ENCODE measurements around the gene TMEM132E. TPM values are rescaled to one million over a fixed set of nuclear protein-coding genes. Genes with fewer than 3 reads are reported as not detected.
A peak's percentile ranks its signal among the peaks of the same experiment; 100 is the strongest.

The TMEM132E gene
- total RNA-seq, 2 donors from 2014 or later = not detected

- H3K27me3 Mint-ChIP-seq (ENCODE audit: low read depth) = peaks cover 18% of the 10 kb centered on the region
- DNase-seq (no peak), ATAC-seq (replicated peaks in 1 of 2) (no peak)
- H3K9me3 Mint-ChIP-seq = no peaks in the 10 kb centered on the region
- no peaks in the 10 kb centered on the region for H3K4me1 Mint-ChIP-seq (ENCODE audit: low read depth)
- no peak overlapping the region for H3K27ac Mint-ChIP-seq
- no peak overlapping the region for H3K4me3 Mint-ChIP-seq
- no peaks in the 10 kb centered on the region for H3K36me3 Mint-ChIP-seq (ENCODE audit: insufficient read depth in 2 of 2)
Observed at GRCh38 chr17:34617398-34617797, 38.0 kb downstream of the TMEM132E start.

- DNase-seq = no peak
Observed at GRCh38 chr17:34619687-34620217, 40.4 kb downstream of the TMEM132E start.

GRCh38 chr17:34620458-34620857 is 41.1 kb downstream of the TMEM132E start:
- no peaks in the 10 kb centered on the region for H3K9me3 Mint-ChIP-seq
- no peak overlapping the region for H3K27ac Mint-ChIP-seq
- no peak for ATAC-seq (replicated peaks in 1 of 2)
- H3K27me3 Mint-ChIP-seq (ENCODE audit: low read depth) = peaks cover 40% of the 10 kb centered on the region
- DNase-seq = no peak
- H3K36me3 Mint-ChIP-seq (ENCODE audit: insufficient read depth in 2 of 2) = no peaks in the 10 kb centered on the region
- H3K4me1 Mint-ChIP-seq (ENCODE audit: low read depth) = peaks cover 7% of the 10 kb centered on the region
- no peak overlapping the region for H3K4me3 Mint-ChIP-seq

More at GRCh38 chr17:34619687-34620217, 40.4 kb downstream of the TMEM132E start:
- ATAC-seq (replicated peaks in 1 of 2) = no peak
- Mint-ChIP-seq H3K36me3 (ENCODE audit: insufficient read depth in 2 of 2) (no peaks in the 10 kb centered on the region), H3K27me3 (ENCODE audit: low read depth) (peaks cover 36% of the 10 kb centered on the region), H3K4me3 (no peak overlapping the region), H3K27ac (no peak overlapping the region), H3K9me3 (no peaks in the 10 kb centered on the region), H3K4me1 (ENCODE audit: low read depth) (peaks cover 2% of the 10 kb centered on the region)

DNA sequence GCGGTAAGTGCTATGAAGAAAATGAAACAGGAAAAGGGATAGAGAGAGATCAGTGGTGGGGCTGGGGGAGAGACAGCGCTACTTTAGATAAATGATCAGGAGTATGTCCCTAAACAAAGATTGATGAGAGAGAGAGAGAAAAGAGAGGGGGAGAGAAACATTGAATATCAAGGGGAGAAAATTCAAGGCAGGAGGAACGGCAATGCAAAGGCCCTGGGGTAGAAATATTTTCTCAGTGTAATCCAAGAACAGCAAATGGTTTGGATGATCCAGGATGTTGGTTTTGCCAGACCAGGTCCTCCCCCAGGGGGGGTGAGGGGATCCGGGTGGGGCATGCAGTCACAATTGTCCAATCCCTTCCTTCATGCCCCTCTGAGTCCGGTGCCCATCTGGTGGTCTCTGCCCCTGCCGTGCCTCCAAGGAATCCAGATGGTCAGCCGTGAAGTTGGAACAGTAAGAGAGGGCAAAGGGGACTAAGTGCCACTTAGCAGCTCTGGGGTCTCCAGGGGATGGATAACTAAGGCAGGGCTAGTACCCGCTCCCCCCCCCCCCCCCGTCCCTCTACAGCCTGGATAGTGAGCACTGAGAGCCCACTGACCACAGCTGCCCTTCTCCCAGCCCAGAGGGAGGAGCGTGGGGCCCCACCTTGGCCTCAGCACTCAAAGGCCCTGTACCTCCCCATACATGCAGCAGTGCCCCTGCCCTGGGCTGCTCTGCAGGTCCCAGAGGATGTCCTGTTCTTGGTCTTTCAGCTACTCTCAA is 43.7 kb downstream of the TMEM132E start:
- Mint-ChIP-seq H3K27ac (no peak overlapping the region), H3K36me3 (ENCODE audit: insufficient read depth in 2 of 2) (no peaks in the 10 kb centered on the region), H3K4me3 (no peak overlapping the region), H3K9me3 (no peaks in the 10 kb centered on the region), H3K4me1 (ENCODE audit: low read depth) (peaks cover 7% of the 10 kb centered on the region), H3K27me3 (ENCODE audit: low read depth) (peaks cover 51% of the 10 kb centered on the region)
- ATAC-seq (replicated peaks in 1 of 2) (no peak), DNase-seq (no peak)

DNA sequence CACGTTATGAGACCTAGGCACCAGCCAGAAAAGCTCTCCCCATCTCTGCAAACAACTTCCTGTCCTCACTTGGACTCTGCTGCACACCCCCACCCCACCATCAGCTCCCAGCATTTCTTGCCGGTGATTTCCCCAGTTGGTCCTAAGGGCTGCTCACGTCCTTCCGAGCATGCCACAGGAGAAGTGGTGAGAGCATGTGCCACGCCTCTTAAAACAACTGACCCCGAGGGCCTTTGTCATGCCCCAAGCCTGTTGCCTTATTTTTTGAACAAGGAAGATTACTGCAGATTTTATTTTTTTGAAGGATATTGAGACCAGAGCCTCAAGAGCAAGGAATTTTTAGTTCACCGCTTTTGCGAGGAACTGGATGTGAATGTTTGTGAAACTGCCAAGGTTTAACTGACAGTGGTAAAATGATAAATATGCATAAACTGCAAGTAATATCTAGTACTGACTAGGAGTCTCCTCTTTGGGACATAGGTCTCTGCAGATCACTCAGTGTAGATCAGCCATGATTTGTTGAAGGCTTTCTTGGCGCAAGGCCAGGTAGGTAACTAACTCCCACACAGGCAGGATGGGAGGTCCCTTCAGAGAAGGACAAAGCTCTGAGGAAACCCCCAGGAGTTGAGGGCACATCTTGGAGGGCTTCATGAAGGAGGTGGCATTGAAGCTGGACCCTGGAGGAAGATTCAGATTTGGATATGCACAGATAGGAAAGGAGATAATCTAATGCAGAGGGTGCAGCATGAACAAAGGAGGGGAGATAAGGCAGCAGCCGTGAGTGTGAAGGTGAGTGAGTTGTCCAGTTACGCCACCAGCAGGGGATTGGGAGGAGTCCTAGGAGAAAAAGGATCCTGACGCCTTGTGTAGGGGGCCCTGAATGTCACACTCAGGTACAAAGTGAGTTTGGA is 44.7 kb downstream of the TMEM132E start:
- H3K27me3 Mint-ChIP-seq (ENCODE audit: low read depth) = peaks cover 62% of the 10 kb centered on the region
- no peaks in the 10 kb centered on the region for H3K36me3 Mint-ChIP-seq (ENCODE audit: insufficient read depth in 2 of 2)
- H3K9me3 Mint-ChIP-seq = no peaks in the 10 kb centered on the region
- H3K4me1 Mint-ChIP-seq (ENCODE audit: low read depth) = peaks cover 7% of the 10 kb centered on the region
- ATAC-seq (replicated peaks in 1 of 2) = no peak
- H3K4me3 Mint-ChIP-seq = no peak overlapping the region
- no peak overlapping the region for H3K27ac Mint-ChIP-seq
- DNase-seq = no peak

GRCh38 chr17:34624767-34625383 is 45.5 kb downstream of the TMEM132E start:
- DNase-seq (no peak), ATAC-seq (replicated peaks in 1 of 2) (no peak)
- peaks cover 67% of the 10 kb centered on the region for H3K27me3 Mint-ChIP-seq (ENCODE audit: low read depth)
- H3K9me3 Mint-ChIP-seq = no peaks in the 10 kb centered on the region
- H3K4me1 Mint-ChIP-seq (ENCODE audit: low read depth) = peaks cover 7% of the 10 kb centered on the region
- H3K27ac Mint-ChIP-seq = no peak overlapping the region
- H3K36me3 Mint-ChIP-seq (ENCODE audit: insufficient read depth in 2 of 2) = no peaks in the 10 kb centered on the region
- H3K4me3 Mint-ChIP-seq = no peak overlapping the region

DNA sequence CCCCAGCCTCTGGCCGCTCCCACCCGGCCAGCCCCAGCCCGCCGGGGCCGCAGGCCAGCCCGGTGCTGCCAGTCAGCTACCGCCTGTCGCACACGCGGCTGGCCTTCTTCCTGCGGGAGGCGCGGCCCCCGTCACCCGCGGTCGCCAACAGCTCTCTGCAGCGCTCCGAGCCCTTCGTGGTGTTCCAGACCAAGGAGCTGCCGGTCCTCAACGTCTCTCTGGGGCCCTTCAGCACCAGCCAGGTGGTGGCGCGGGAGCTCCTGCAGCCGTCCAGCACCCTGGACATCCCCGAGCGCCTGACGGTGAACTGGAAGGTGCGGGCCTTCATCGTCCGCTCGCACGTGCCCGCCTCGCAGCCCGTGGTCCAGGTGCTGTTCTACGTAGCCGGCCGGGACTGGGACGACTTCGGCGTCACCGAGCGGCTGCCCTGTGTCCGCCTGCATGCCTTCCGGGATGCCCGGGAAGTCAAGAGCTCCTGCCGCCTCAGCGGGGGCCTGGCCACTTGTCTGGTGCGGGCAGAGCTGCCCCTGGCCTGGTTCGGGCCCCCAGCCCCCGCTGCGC is 46.8 kb downstream of the TMEM132E start:
- Mint-ChIP-seq H3K27me3 (ENCODE audit: low read depth) (peaks cover 59% of the 10 kb centered on the region), H3K36me3 (ENCODE audit: insufficient read depth in 2 of 2) (no peaks in the 10 kb centered on the region), H3K9me3 (no peaks in the 10 kb centered on the region), H3K27ac (no peak overlapping the region), H3K4me1 (ENCODE audit: low read depth) (peaks cover 7% of the 10 kb centered on the region), H3K4me3 (no peak overlapping the region)
- DNase-seq = peak in 1 of 2 donors; percentile 14
- ATAC-seq (replicated peaks in 1 of 2) = no peak

GRCh38 chr17:34628879-34629278 is 49.5 kb downstream of the TMEM132E start:
- no peaks in the 10 kb centered on the region for H3K9me3 Mint-ChIP-seq
- no peaks in the 10 kb centered on the region for H3K36me3 Mint-ChIP-seq (ENCODE audit: insufficient read depth in 2 of 2)
- no peak overlapping the region for H3K27ac Mint-ChIP-seq
- H3K4me1 Mint-ChIP-seq (ENCODE audit: low read depth) = peaks cover 7% of the 10 kb centered on the region
- ATAC-seq (replicated peaks in 1 of 2) = no peak
- DNase-seq = no peak
- peaks cover 60% of the 10 kb centered on the region for H3K27me3 Mint-ChIP-seq (ENCODE audit: low read depth)
- no peak overlapping the region for H3K4me3 Mint-ChIP-seq

DNA sequence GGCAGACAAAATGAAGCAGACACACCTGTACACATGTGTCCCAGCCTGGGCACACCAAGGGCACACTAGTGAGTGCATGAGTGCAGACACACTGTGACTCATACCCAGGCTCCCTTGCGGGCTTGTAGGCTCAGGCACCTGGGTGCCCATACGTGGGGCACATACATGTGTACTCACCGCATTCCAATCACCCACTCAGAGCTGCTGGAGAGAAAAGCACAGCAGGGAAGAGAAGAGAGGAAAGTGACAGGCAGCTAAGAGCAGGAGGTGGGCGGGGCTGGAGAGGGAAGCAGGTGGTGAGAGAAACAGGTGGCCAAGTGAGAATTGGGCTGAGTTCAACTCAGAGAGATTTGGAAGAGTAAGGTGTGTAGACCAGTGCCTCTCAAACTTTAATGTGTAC is 54.0 kb downstream of the TMEM132E start:
- Mint-ChIP-seq H3K27me3 (ENCODE audit: low read depth) (peaks cover 31% of the 10 kb centered on the region), H3K9me3 (no peaks in the 10 kb centered on the region), H3K27ac (no peak overlapping the region), H3K4me1 (ENCODE audit: low read depth) (no peaks in the 10 kb centered on the region), H3K4me3 (no peak overlapping the region), H3K36me3 (ENCODE audit: insufficient read depth in 2 of 2) (no peaks in the 10 kb centered on the region)
- no peak for ATAC-seq (replicated peaks in 1 of 2)
- DNase-seq = no peak

DNA sequence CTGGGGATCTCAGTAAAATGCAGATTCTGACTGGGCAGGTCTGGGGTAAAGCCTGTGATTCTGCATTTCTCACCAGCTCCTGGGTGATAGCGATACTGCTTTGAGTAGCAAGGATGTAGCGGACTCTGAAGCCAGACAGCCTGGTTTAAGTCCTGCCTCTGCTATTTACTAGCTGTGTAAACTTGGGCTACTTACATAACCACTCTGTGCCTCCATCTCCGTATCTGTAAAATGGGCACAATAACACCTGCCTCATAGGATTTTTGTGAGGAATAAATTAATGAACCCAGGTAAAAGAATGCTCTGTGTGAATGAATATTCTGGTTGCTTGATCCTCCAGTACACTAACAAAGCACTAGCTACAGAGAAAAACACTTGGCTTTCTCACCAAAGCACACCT is 54.4 kb downstream of the TMEM132E start:
- no peak for ATAC-seq (replicated peaks in 1 of 2)
- Mint-ChIP-seq H3K9me3 (no peaks in the 10 kb centered on the region), H3K4me1 (ENCODE audit: low read depth) (no peaks in the 10 kb centered on the region), H3K27ac (no peak overlapping the region), H3K4me3 (no peak overlapping the region), H3K27me3 (ENCODE audit: low read depth) (peaks cover 27% of the 10 kb centered on the region), H3K36me3 (ENCODE audit: insufficient read depth in 2 of 2) (no peaks in the 10 kb centered on the region)
- DNase-seq = no peak

DNA sequence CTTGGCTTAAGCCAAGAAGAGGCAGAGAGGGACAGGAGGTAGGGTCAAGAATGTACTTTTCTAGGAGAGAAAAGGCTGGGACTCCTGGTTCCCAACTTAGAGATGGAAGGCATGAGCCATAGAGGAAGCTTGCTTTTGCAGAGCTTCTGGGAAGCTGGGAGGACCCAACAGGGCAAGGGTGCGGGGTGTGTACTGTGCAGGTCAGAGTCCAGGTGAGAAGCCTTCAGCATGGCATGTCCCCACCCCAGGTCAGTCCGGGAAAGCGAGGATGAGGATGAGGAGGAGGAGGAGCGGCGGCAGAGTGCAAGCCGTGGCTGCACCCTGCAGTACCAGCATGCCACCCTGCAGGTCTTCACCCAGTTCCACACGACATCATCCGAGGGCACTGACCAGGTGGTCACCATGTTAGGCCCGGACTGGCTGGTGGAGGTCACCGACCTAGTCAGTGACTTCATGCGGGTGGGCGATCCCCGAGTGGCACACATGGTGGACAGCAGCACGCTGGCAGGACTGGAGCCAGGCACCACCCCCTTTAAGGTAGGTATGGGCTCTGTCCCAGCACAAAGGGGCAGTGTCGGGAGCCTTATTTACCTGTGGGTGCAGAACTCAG is 55.3 kb downstream of the TMEM132E start:
- ATAC-seq (replicated peaks in 1 of 2) = no peak
- DNase-seq = no peak
- no peak overlapping the region for H3K4me3 Mint-ChIP-seq
- no peaks in the 10 kb centered on the region for H3K9me3 Mint-ChIP-seq
- no peaks in the 10 kb centered on the region for H3K36me3 Mint-ChIP-seq (ENCODE audit: insufficient read depth in 2 of 2)
- peaks cover 18% of the 10 kb centered on the region for H3K27me3 Mint-ChIP-seq (ENCODE audit: low read depth)
- H3K4me1 Mint-ChIP-seq (ENCODE audit: low read depth) = no peaks in the 10 kb centered on the region
- H3K27ac Mint-ChIP-seq = no peak overlapping the region

DNA sequence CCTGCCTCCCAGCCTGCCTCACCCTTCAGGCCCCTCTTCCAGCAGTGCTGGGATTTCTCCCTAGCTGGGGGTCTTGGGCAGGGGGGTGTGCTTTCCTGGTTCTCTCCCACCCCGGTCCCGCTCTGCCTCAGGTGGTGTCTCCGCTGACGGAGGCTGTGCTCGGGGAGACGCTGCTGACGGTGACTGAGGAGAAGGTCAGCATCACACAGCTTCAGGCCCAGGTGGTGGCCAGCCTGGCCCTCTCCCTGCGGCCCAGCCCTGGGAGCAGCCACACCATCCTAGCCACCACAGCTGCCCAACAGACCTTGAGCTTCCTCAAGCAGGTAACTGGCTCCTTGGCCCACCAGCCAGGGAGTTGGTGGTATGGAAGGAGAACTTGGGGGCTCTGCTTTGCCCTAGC is 56.5 kb downstream of the TMEM132E start:
- Mint-ChIP-seq H3K36me3 (ENCODE audit: insufficient read depth in 2 of 2) (no peaks in the 10 kb centered on the region), H3K4me3 (no peak overlapping the region), H3K9me3 (no peaks in the 10 kb centered on the region), H3K4me1 (ENCODE audit: low read depth) (no peaks in the 10 kb centered on the region), H3K27me3 (ENCODE audit: low read depth) (peaks cover 24% of the 10 kb centered on the region), H3K27ac (no peak overlapping the region)
- DNase-seq (no peak), ATAC-seq (replicated peaks in 1 of 2) (no peak)

All from activated T-cell treated with anti-CD3 and anti-CD28 coated beads, Interleukin-2, amount 50 U/mL, for 72 hours (primary cell).